GM10248 (cell line): ENCODE results near the gene EIF2S2.

ENCODE experiments used
- CTCF ChIA-PET: fragments of 300-600 bp; sonication (Branson Sonifier 250); formaldehyde crosslinking; extraction: SDS; loops from one replicate; lab custom pipeline; 2021; ENCODE audit warnings: antibody characterized with exemption; lab: Yijun Ruan, JAX
- POLR2A ChIA-PET: fragments of 350-650 bp; sonication (Branson Sonifier 250); formaldehyde crosslinking; extraction: SDS; loops from one replicate; lab custom pipeline; 2020; ENCODE audit warnings: antibody characterized with exemption; lab: Yijun Ruan, JAX
- DNase-seq: peaks from one replicate; pipeline ENCODE4 v3.0.0; 2012; ENCODE audit errors: extremely low spot score
- TF ChIP-seq, protein P1 (sequence below): IDR thresholded peaks from 2 replicates; pipeline ENCODE4 v1.5.1; 2012; ENCODE audit warnings: mild to moderate bottlenecking, low read depth; ENCODE audit errors: extremely low read depth, missing control alignments, control extremely low read depth

EIF2S2 gene

DNA sequence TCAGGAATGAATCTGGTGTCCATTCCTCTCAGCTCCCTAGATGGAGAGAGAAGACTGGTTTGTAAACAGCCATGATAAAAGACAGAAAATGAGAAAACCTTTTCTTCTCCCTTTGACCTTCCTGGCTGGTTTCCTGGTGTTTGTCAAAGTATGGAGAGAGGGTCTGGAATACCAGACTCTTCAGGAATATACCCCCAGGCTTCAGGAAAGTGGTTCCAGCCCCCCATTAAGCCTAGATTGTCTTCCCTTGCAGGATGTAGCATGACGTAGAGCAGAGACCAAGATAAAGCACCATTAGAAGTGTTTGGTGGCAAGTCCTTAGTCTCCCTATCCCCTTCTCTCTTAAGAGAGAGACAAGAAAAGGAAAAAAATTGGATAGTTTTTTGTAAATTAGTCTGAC is 51.1 kb downstream of the EIF2S2 start:
- POLR2A ChIA-PET = no interaction called here
- TF ChIP-seq, protein P1, sequence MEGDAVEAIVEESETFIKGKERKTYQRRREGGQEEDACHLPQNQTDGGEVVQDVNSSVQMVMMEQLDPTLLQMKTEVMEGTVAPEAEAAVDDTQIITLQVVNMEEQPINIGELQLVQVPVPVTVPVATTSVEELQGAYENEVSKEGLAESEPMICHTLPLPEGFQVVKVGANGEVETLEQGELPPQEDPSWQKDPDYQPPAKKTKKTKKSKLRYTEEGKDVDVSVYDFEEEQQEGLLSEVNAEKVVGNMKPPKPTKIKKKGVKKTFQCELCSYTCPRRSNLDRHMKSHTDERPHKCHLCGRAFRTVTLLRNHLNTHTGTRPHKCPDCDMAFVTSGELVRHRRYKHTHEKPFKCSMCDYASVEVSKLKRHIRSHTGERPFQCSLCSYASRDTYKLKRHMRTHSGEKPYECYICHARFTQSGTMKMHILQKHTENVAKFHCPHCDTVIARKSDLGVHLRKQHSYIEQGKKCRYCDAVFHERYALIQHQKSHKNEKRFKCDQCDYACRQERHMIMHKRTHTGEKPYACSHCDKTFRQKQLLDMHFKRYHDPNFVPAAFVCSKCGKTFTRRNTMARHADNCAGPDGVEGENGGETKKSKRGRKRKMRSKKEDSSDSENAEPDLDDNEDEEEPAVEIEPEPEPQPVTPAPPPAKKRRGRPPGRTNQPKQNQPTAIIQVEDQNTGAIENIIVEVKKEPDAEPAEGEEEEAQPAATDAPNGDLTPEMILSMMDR = no peak
- CTCF ChIA-PET = interaction anchor here (1.1 to 3.0 kb wide), 4 partner anchors 9 to 146 kb away, joined by 3 to 13 read pairs (median 6); no protein-coding TSS in a partner anchor
- DNase-seq = no peak

DNA sequence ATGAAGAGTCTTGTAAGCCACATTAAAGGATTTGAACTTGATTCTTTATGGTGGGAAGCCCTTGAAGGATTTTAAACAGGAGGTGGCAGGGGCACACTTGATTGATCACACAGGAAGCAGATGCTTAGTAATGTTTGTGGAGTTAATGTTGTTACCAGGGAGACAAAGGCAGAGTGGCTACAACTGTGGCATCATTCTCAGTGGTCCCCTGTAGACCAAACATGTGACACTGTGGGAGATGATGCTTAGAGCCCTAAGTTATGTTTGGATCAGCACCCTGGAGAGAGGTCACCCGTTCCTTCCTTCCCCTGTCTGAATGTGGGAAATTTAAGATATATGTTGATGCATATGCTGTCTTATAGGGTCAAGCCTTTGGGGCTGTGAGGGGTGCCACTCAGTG is 53.2 kb downstream of the EIF2S2 start:
- TF ChIP-seq, protein P1 = no peak
- ChIA-PET POLR2A (no interaction called here), CTCF (interaction anchor here (3.0 kb wide), 1 partner anchor 11 kb away, joined by 13 read pairs; no protein-coding TSS in a partner anchor)
- no peak for DNase-seq

DNA sequence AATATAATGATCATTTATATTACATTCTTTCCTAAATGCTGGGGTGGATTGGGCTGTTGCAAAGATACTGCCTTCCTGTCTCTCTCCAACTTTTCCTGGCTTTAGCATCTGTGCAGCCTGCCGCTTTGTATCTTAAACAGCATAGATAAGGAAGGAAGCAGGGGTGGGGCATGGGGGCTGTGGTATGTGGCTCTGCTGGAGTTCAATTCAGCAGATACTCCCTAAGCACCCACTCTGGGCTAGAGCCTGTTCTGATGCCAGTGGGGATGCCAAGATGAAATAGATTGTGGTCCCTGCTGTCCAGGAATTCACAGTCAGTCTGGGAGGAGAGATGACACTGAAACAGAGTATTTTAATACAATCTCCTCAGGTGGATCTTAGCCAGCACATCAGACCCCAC is 56.8 kb downstream of the EIF2S2 start:
- no peak for DNase-seq
- CTCF ChIA-PET = no interaction called here
- POLR2A ChIA-PET = no interaction called here
- TF ChIP-seq, protein P1 = no peak

DNA sequence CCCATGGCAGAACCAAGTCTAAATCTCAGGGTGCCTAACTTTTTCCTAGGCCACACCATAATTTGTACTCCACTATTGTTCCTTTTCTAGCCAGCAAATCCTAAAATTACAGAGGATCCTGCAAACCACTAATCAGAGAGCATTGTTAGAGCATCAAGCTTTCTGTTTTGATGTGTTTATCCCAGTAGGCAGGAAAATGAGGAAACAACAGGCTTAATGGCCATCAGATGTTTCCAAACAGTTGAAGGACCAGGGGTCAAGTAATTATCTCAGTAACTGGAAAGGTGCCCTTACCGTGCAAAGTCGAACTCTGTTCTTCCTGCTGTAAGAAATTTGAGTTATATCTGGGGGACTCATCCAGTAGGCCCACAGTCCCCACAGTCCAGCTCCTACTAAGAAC is 59.6 kb downstream of the EIF2S2 start:
- DNase-seq = no peak
- TF ChIP-seq, protein P1 = no peak
- ChIA-PET CTCF (no interaction called here), POLR2A (no interaction called here)

DNA sequence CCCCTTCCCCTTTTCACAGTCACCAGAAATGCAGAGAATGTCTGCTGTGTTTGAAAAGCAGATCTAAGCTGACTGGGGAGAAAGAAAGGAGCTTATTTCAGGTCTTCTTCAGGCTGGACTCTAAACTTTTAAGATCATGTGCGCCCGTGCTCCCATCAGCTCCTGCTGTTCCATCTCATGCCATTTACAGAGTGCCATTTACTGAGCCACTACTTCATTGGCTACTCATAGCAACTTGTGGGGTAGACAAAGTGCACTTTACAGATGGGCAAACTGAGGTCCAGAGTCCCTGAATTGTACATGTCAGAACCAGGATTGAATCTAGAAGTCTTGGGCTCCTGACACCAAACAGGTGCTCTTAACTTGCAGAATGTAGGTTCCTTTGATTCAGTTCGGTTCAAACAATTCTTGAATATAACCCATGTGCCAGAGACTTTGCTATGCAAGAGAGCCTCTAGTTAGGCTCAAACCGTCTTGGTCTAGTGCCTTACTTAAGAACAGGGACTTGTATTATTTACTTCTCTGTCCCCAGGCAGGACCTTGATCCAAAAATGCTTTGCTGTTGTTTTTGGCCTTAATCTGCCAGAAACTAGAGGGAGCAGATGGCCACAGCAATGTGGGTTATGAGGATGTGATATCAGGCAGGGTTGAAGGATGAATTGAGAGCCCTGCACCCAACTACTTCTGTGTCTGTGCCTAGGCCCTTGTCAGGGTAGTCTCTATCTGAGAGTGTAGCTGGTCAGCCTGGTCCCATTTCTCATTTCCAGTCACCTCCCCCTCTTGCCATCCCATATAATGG is 61.9 kb downstream of the EIF2S2 start:
- DNase-seq = no peak
- CTCF ChIA-PET = interaction anchor here (1.1 to 4.6 kb wide), 5 partner anchors 9 to 19 kb away, joined by 4 to 24 read pairs (median 5); no protein-coding TSS in a partner anchor
- TF ChIP-seq, protein P1 = no peak
- POLR2A ChIA-PET = no interaction called here

DNA sequence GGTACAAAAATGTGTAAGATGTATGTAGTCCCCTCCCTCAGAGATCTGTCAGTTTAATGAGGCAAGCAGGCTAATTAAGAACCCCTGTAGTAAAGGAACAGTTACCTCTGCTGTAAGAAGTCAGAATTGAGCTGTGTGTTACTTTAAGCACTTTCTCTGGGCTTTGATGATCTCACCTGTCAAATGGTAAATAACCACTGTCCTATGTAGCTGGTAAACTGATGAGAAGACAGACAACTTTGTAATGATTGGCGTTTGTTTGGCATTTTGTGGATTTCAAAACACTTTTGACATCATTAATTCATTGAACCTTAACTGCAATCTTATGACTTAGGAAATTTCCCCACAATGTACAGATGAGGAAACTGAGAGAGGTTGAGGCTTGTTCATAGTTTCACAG is 62.7 kb downstream of the EIF2S2 start:
- ChIA-PET POLR2A (no interaction called here), CTCF (interaction anchor here (1.7 to 4.6 kb wide), 3 partner anchors 9 to 20 kb away, joined by 5 to 24 read pairs (median 8); no protein-coding TSS in a partner anchor)
- DNase-seq = no peak
- TF ChIP-seq, protein P1 = no peak
